Fibroblast of peridontal ligament (primary cell): ENCODE results near the gene MCM7.

Experiments used
- DNase-seq: peaks from one replicate; pipeline ENCODE4 v3.0.0-alpha.2; 2010; ENCODE audit errors: extremely low read depth

MCM7 gene

GRCh38 chr7:100093925-100094486, 7.2 kb downstream of the MCM7 start:
- DNase-seq = no peak

DNA sequence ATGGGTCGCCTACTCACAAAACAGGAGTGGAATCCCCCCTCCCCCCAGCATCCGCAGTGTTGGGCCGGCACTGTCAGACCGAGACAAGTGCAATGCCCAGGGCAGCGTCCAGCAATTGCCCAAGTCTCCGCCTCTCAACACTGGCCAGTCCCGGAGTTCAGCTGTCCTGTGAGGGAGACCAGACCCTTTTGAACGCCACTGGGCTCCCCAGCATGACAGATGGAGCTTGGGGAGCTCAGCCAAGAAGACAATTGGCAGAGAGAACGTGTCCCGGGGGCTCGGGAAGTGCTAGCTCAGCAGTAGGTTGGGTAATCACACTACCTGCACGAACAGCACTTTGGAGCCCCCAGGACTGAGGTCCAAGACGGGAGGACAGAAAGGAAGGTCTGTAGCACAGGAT, 7.7 kb downstream of the MCM7 start:
- DNase-seq = no peak

DNA sequence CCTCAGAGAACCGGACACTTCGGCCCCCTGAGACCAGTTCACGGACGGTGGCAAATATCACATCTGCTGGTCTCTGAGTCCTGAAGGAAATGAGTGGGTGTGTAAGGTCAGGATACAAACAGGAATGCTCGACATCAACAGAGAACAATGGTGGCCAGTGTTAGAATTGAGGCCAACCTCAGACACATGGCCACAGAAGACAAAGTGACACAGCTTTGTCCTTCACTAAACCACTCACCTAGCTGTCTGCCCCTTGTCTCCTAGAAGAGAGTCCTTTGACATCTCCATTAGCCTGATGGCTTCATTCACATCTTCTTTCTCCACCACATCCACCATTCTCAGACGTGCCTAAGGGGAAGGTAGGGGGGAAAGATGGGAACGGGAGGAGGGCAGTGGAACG, 8.1 kb downstream of the MCM7 start:
- DNase-seq = no peak

DNA sequence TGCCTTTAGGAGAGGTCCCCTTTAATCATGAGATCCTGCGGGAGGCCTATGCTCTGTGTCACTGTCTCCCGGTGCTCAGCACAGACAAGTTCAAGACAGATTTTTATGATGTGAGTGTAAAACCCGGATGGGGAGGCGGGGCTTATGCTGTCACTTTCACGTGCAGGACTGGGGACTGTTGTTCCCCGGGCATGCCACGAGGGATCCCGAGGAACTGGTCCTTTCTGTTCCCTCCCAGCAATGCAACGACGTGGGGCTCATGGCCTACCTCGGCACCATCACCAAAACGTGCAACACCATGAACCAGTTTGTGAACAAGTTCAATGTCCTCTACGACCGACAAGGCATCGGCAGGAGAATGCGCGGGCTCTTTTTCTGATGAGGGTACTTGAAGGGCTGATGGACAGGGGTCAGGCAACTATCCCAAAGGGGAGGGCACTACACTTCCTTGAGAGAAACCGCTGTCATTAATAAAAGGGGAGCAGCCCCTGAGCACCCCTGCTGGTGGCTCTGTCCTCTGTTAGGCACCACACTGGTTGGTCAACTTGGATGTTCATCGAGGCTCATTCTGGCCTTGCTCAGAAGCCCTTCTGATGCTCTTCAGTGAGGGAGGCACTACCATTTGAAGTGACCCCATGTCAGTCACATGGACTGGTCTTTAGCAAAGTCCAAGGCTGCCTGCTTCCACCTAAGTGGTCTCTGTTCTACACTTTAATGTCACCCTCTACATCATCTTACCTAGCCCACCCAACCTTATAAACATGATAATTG, 9.6 kb downstream of the MCM7 start:
- no peak for DNase-seq

DNA sequence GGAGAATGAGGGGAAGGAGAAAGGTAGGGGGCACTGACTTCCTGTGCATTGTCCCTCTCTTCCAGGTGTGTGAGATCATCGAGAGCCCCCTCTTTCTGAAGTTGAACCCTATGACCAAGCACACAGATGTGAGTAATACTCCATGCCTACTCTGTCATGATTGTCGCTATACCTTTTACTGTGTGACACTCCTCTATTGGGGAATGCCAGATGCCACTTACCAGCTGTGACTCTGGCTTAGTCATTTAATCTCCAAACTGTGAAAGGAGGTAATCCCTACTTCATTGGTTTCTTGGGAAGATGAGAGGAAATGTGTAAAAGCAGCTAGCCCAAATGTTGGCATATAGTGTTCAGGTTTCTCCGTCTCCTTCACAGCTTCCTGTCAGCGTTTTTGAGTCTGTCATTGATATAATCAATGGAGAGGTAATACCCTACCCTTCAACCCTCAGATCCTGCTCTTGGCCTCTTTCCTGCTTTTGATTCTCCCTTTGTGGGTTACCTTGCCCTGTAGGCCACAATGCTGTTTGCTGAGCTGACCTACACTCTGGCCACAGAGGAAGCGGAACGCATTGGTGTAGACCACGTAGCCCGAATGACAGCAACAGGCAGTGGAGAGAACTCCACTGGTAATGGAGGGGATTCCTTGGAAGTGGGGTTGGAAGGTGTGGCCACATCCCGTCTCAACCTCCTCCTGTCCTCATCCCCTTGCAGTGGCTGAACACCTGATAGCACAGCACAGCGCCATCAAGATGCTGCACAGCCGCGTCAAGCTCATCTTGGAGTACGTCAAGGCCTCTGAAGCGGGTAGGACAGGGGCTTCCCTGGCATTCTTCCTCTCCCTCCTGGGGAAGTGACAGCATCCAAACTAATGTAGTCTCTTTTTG, 10.4 kb downstream of the MCM7 start:
- DNase-seq = no peak

GRCh38 chr7:100089458-100090196, 11.6 kb downstream of the MCM7 start:
- DNase-seq = peak; percentile 31

GRCh38 chr7:100088621-100089457, 12.4 kb downstream of the MCM7 start, which contains the start of gene COPS6:
TSS of gene COPS6 (plus strand) at chr7:100088969. CDS start at chr7:100088991, 22 bp downstream.
- DNase-seq = peak; percentile 65

DNA sequence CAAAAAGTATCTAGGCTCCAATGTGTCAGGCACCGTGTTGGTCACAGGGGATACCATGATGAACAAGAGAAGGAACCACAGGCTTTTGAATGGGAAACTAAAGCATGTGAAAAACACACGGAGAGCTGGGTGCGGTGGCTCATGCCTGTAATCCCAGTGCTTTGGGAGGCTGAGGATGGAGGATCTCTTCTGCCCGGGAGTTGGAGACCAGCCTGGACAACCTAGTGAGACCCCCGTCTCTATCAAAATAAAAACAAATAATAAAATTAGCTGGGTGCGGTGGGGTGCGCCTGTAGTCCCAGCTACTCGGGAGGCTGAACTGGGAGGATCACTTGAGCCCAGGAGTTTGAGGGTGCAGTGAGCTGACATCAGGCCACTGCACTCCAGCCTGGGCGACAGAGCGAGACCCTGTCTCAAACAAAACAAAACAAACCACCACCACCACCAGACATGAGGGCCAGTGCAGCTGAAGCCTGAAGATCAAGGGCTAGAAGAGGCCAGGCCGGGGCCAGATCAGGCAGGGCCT, 13.0 kb downstream of the MCM7 start:
- DNase-seq = no peak

GRCh38 chr7:100087055-100087750, 14.0 kb downstream of the MCM7 start:
- DNase-seq = peak; percentile 97

DNA sequence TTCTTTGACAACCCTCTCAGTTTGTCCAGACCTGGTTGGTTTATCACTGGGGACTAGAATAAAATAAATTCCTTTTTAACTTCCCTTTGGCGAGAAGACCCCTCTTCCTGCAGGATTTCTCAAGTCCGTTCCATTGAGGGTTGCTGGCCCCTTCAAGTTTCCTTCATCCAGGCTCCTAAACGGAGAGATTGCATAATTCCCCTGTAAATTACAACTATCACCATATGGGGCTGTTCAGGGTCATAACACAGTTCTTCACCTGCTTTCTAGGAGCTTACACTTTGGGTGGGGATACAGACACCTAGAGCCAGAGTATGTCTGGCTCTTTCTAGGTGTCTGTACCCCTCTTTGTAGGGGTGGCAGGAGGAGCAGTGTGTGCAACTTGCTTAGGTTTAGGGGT, 15.7 kb downstream of the MCM7 start:
- DNase-seq = no peak

GRCh38 chr7:100082978-100083377, 18.2 kb downstream of the MCM7 start:
- DNase-seq = no peak

- DNase-seq = peak; percentile 99
Observed at GRCh38 chr7:100081535-100082102, 19.6 kb downstream of the MCM7 start, which contains the start of gene ZNF3. TSS of gene ZNF3 (minus strand) at chr7:100081723. CDS start at chr7:100077357, 4,366 bp downstream.

GRCh38 chr7:100080907-100081534, 20.2 kb downstream of the MCM7 start:
- DNase-seq = peak; percentile 15

GRCh38 chr7:100079024-100079560, 22.1 kb downstream of the MCM7 start:
- no peak for DNase-seq

DNA sequence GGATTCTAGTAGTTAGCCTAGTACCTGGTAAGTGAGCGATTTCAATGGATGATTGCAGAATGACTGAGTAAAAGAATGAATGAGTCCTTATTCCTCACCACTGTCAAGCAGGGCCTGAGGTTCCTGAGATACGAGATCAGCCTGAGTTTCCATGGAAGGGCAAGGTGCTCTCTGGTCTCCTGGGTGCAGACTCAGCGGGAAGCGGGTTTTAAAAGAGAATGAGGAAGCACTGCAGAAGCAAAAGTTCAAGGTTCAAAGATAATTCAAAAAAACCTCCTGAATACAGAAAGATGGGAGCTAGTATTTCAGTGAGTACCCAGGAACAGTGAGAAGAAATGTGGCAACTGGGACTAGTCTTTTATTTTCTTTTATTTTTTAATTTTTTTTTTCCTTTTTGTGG, 24.0 kb downstream of the MCM7 start:
- no peak for DNase-seq

DNA sequence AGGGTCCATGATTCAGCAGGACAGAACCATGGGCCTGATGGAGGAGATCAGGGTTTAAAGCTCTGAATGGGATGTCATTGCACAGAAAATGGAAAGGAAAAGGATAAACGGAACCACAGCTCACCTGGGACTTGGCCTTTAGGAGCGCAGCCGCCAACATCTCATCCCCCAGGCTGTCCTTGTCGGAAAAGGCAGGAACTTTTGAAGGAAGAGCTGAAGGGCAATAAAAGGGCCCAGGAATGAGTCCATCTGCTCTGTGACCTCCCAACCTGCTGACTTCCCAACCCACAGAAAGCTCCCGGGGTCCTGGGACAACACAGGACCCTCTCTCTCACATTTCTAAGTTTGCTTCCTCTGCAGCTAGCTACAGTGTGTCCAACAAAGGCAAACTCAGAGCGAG, 25.8 kb downstream of the MCM7 start:
- no peak for DNase-seq

DNA sequence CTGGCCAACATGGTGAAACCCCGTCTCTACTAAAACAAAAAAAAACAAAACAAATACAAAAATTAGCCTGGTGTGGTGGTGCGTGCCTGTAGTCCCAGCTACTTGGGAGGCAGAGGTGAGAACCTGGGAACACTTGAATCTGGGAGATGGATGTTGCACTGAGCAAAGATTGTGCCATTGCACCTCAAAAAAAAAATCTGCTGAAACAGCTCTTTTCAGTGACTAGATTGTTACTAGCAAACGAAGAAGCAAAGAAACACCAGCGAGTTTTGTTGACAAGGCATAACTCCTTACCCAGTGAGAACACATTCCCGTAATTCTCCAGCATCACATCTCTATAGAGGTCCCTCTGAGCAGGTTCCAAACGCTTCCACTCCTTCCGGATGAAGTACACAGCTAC, 26.4 kb downstream of the MCM7 start:
- no peak for DNase-seq

DNA sequence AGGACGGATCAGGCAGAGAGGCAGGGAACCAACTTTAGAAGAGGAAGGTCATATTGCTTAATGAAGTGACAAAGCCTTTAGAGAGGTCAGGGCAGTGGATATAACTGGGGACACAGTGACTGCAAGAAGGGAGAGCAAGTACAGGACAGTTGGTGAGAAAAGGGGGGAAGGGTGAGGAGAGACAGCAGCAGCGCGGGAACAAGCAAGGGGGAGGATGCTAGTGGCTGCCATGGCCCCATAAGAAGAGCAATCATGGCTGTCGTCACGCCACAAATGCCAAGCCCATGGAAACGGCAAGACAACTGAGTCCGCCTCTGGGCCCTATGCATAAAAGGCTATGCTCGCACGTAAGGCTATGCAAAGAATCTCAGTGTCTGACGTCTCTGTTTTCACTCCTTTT, 28.7 kb downstream of the MCM7 start:
- DNase-seq = no peak
